SK-N-SH (cell line): ENCODE measurements around the gene CDH20. TPM values are rescaled to one million over a fixed set of nuclear protein-coding genes. Genes with fewer than 3 reads are reported as not detected.

ENCODE experiments used
- CTCF ChIA-PET: fragments of 300-600, 350-600 bp; formaldehyde crosslinking; extraction: SDS; loops from one replicate; lab custom pipeline; 2021; lab: Yijun Ruan, JAX
- POLR2A ChIA-PET: fragments of 350-600 bp; sonication (Branson Sonifier 250); formaldehyde crosslinking; extraction: SDS; loops from one replicate; lab custom pipeline; 2020; ENCODE audit warnings: antibody characterized with exemption, inconsistent platforms; lab: Yijun Ruan, JAX
- DNase-seq: peaks from one replicate; pipeline ENCODE4 v3.0.0; 2012
- H2AFZ ChIP-seq: fragments of 200-600 bp; sonication (generic); 2 replicates; pipeline ENCODE4 v1.8.1; 2016; ENCODE audit warnings: antibody characterized with exemption, mild to moderate bottlenecking, low read depth
- H3F3A ChIP-seq: fragments of 200-600 bp; sonication (generic); replicated peaks from 2 replicates; pipeline ENCODE3; 2016; ENCODE audit warnings: antibody characterized with exemption, mild to moderate bottlenecking; ENCODE audit not compliant: insufficient read depth
- H3K27ac ChIP-seq, 2 experiments: fragments of 200-500 bp in 1 of 2; fragments of 200-600 bp in 1 of 2; sonication (Bioruptor generic) in 1 of 2; sonication (generic), shearing (Covaris generic) in 1 of 2; 2 replicates each; pipeline versions ENCODE4 v1.5.1 to v1.6.1; 2014 to 2016; ENCODE audit warnings: low read depth in 2 of 2, inconsistent platforms in 1 of 2, low read length in 1 of 2, mild to moderate bottlenecking in 1 of 2, mixed read lengths in 1 of 2
- H3K27me3 ChIP-seq: fragments of 200-600 bp; sonication (generic), shearing (Covaris generic); 2 replicates; pipeline ENCODE4 v1.6.1; 2016; ENCODE audit warnings: mixed run types; ENCODE audit not compliant: insufficient read depth
- H3K36me3 ChIP-seq, 2 experiments: fragments of 200-500 bp in 1 of 2; fragments of 200-600 bp in 1 of 2; sonication (Bioruptor generic) in 1 of 2; sonication (generic) in 1 of 2; replicated peaks in 1 of 2; 2 replicates each; pipeline versions ENCODE3 to v1.5.1; 2014 to 2016; ENCODE audit warnings: low read length in 1 of 2, mild to moderate bottlenecking in 1 of 2; ENCODE audit not compliant: insufficient read depth in 2 of 2, control insufficient read depth in 1 of 2
- H3K4me1 ChIP-seq, 2 experiments: fragments of 200-500 bp in 1 of 2; fragments of 200-600 bp in 1 of 2; sonication (Bioruptor generic) in 1 of 2; sonication (generic), shearing (Covaris generic) in 1 of 2; 2 replicates each; pipeline versions ENCODE4 v1.5.1 to v1.6.1; 2014 to 2016; ENCODE audit warnings: low read depth in 1 of 2, low read length in 1 of 2, mixed run types in 1 of 2; ENCODE audit not compliant: insufficient read depth in 2 of 2, control insufficient read depth in 1 of 2
- H3K4me2 ChIP-seq: fragments of 200-600 bp; sonication (generic), shearing (Covaris generic); 2 replicates; pipeline ENCODE4 v1.6.1; 2017; ENCODE audit warnings: mixed run types
- H3K4me3 ChIP-seq, 2 experiments: fragments of 200-500 bp in 1 of 2; fragments of 200-600 bp in 1 of 2; sonication (Bioruptor generic) in 1 of 2; sonication (generic), shearing (Covaris generic) in 1 of 2; 2 replicates each; pipeline versions ENCODE4 v1.5.1 to v1.8.1; 2014 to 2016; ENCODE audit warnings: low read depth in 2 of 2, inconsistent platforms in 1 of 2, low read length in 1 of 2, mild to moderate bottlenecking in 1 of 2, mixed read lengths in 1 of 2, moderate library complexity in 1 of 2
- H3K79me2 ChIP-seq: fragments of 200-600 bp; sonication (generic); 2 replicates; pipeline ENCODE4 v1.8.1; 2017; ENCODE audit warnings: mild to moderate bottlenecking; ENCODE audit not compliant: insufficient read depth
- H3K9ac ChIP-seq: fragments of 200-600 bp; sonication (generic); 2 replicates; pipeline ENCODE4 v1.6.1; 2017; ENCODE audit warnings: mixed run types
- H3K9me2 ChIP-seq: fragments of 200-600 bp; sonication (generic); 2 replicates; pipeline ENCODE4 v1.6.1; 2017; ENCODE audit warnings: mixed run types
- H3K9me3 ChIP-seq: fragments of 200-600 bp; sonication (generic); 2 replicates; pipeline ENCODE4 v1.6.1; 2017; ENCODE audit warnings: mixed run types, mild to moderate bottlenecking, moderate library complexity
- H4K20me1 ChIP-seq: fragments of 200-600 bp; sonication (generic); 2 replicates; pipeline ENCODE4 v1.6.1; 2017; ENCODE audit warnings: mild to moderate bottlenecking, mixed run types; ENCODE audit not compliant: insufficient read depth
- CHD2 ChIP-seq: fragments of 150-350 bp; IDR thresholded peaks from 2 replicates; pipeline ENCODE4 v1.6.1; 2018; ENCODE audit warnings: low read length; ENCODE audit not compliant: partially characterized antibody
- FOXJ3 ChIP-seq: sonication (generic); formaldehyde crosslinking; IDR thresholded peaks from 2 replicates; pipeline ENCODE4 v1.5.1; 2020; ENCODE audit warnings: mild to moderate bottlenecking, missing genetic modification reagents
- FOXM1 ChIP-seq: IDR thresholded peaks from 2 replicates; pipeline ENCODE4 v1.4.0; 2012; ENCODE audit warnings: low read depth, mild to moderate bottlenecking
- GABPA ChIP-seq: IDR thresholded peaks from 2 replicates; pipeline ENCODE4 v1.4.0; 2012; ENCODE audit warnings: low read depth, mild to moderate bottlenecking
- GATA2 ChIP-seq: sonication (generic); formaldehyde crosslinking; IDR thresholded peaks from 2 replicates; pipeline ENCODE4 v1.5.0; 2020; ENCODE audit warnings: mild to moderate bottlenecking, missing genetic modification reagents
- IRF3 ChIP-seq: fragments of 150-350 bp; IDR thresholded peaks from 2 replicates; pipeline ENCODE4 v1.6.1; 2016; ENCODE audit warnings: mild to moderate bottlenecking, low read depth, low read length
- JUND ChIP-seq: IDR thresholded peaks from 2 replicates; pipeline ENCODE4 v1.4.0; 2012
- MAX ChIP-seq: IDR thresholded peaks from 2 replicates; pipeline ENCODE4 v1.4.0; 2012; ENCODE audit warnings: low read depth
- MXI1 ChIP-seq: IDR thresholded peaks from 2 replicates; pipeline ENCODE4 v1.6.1; 2012; ENCODE audit warnings: mild to moderate bottlenecking, low read depth, low read length, improper control_type of control experiment
- PBX3 ChIP-seq: IDR thresholded peaks from 2 replicates; pipeline ENCODE4; 2012
- POLR2AphosphoS5 ChIP-seq: IDR thresholded peaks from 2 replicates; pipeline ENCODE4 v1.6.1; 2012; ENCODE audit warnings: low read depth, low read length
- RAD21 ChIP-seq: IDR thresholded peaks from 2 replicates; pipeline ENCODE4 v1.6.1; 2012; ENCODE audit warnings: mild to moderate bottlenecking, low read length
- RFX5 ChIP-seq: IDR thresholded peaks from 2 replicates; pipeline ENCODE4 v1.6.1; 2012; ENCODE audit warnings: mild to moderate bottlenecking, improper control_type of control experiment, low read length
- TAF1 ChIP-seq: IDR thresholded peaks from 2 replicates; pipeline ENCODE4 v1.6.1; 2012; ENCODE audit warnings: low read depth, mild to moderate bottlenecking, low read length, moderate library complexity, borderline replicate concordance
- TEAD4 ChIP-seq: IDR thresholded peaks from 2 replicates; pipeline ENCODE4 v1.4.0; 2012; ENCODE audit warnings: mild to moderate bottlenecking, borderline replicate concordance; ENCODE audit not compliant: insufficient read depth
- YY1 ChIP-seq: IDR thresholded peaks from 2 replicates; pipeline ENCODE4 v1.4.0; 2012; ENCODE audit warnings: low read depth, mild to moderate bottlenecking
- ZBTB33 ChIP-seq: IDR thresholded peaks from 2 replicates; pipeline ENCODE4 v1.4.0; 2012; ENCODE audit warnings: low read depth, borderline replicate concordance
- WGBS: methylation state at CpG from one replicate; pipeline ENCODE4 v1.1.6; 2017; ENCODE audit warnings: low lambda C conversion rate; 5-methylcytosine and 5-hydroxymethylcytosine counted together
- polyA plus RNA-seq, 3 experiments: library from polyadenylated mRNA; depleted of rRNA; stranded (reverse); fragments of >200 nt; gene quantifications; 2 replicates each; pipeline ENCODE4 v1.2.3, GENCODE V29; 2012
- TF ChIP-seq, protein P1 (sequence below): fragments of 200-600 bp; sonication (generic); IDR thresholded peaks from 2 replicates; pipeline ENCODE4 v1.6.1; 2017; ENCODE audit warnings: antibody characterized with exemption, mild to moderate bottlenecking, moderate library complexity

CDH20 gene
- polyA plus RNA-seq, 1 of the 3 experiments (the other 2 are of a cell fraction) = 1.1 TPM

DNA sequence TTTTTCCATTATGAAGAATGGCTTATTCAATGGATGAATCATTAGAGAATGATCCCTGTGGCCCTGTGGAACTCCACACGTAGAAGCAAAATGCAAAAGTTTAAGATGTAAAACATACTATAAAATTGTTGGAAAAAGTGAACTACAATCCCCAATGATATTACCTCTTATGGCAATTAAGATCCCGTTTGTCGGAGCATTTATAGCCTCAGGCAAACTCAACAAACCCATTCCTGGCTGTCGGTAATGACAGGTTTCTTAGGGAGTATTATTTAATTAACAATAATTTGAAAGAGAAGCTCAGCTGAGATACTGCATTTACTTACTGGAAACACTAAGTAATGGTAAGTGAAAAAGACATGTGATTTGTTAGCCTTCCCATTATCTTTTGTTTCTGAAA is 138.3 kb downstream of the CDH20 start (continued):
- no peak for TF ChIP-seq TEAD4
- no peak for TF ChIP-seq TAF1
- TF ChIP-seq GATA2 = 0 out of 2 replicates have a peak, but pooled peaks have one; percentile 5
- TF ChIP-seq PBX3 = no peak
- no peak for TF ChIP-seq CHD2
- no peak for TF ChIP-seq POLR2AphosphoS5

DNA sequence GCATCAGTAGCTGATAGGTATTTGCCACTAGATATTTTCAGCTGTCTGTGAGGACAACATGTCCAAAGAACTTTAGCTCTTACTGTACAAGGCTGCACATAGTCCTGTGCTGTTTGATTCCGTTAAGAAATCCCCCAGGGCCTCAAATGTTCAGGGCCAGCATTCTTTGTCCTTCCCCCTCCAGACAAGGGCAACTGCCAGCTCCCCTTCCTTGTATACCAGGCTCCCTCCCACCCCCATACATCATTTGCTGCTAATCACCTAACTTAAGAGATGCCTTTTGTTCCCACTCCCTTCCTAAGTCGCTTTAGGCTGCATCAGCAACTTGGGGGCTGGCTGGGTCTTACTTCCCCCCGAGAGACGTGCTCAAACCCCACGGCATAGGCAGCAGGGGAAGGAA is 138.7 kb downstream of the CDH20 start:
- H3K4me1 ChIP-seq = peaks cover 0 to 11% of the 10 kb centered on the region in 2 experiments; a peak in 2 of 4 replicates
- peak overlapping the region in 1 of 2 experiments; percentile 85; a peak in 2 of 4 replicates for H3K27ac ChIP-seq
- H3K79me2 ChIP-seq = no peaks in the 10 kb centered on the region
- H3K9me2 ChIP-seq = no peaks in the 10 kb centered on the region
- TF ChIP-seq RAD21 (no peak), GATA2 (0 out of 2 replicates have a peak, but pooled peaks have one; percentile 3)
- no peaks in the 10 kb centered on the region for H3F3A ChIP-seq
- POLR2A ChIA-PET = no interaction called here
- no peaks in the 10 kb centered on the region for H3K36me3 ChIP-seq
- H3K4me3 ChIP-seq = no peak overlapping the region
- no peaks in the 10 kb centered on the region for H3K27me3 ChIP-seq
- H2AFZ ChIP-seq = 0 out of 2 replicates have a peak overlapping the region, but pooled peaks have one; percentile 12
- H3K9me3 ChIP-seq = no peaks in the 10 kb centered on the region
- H3K4me2 ChIP-seq = no peak overlapping the region
- WGBS = 66% methylated on average over 5 of the region's 5 CpGs
- no peak for DNase-seq
- CTCF ChIA-PET = interaction anchor here (0.9 kb wide), 1 partner anchor 787 kb away, joined by 3 read pairs; no protein-coding TSS in a partner anchor
- no peaks in the 10 kb centered on the region for H4K20me1 ChIP-seq
- H3K9ac ChIP-seq = no peak overlapping the region

- no peak for DNase-seq
- Histone ChIP-seq H3K4me3 (no peak overlapping the region), H3F3A (no peaks in the 10 kb centered on the region), H4K20me1 (no peaks in the 10 kb centered on the region), H3K9ac (no peak overlapping the region), H3K36me3 (no peaks in the 10 kb centered on the region), H3K4me1 (peaks cover 0 to 11% of the 10 kb centered on the region in 2 experiments; a peak in 2 of 4 replicates), H2AFZ (no peak overlapping the region), H3K27me3 (no peaks in the 10 kb centered on the region), H3K27ac (no peak overlapping the region), H3K4me2 (no peak overlapping the region), H3K9me3 (no peaks in the 10 kb centered on the region), H3K9me2 (no peaks in the 10 kb centered on the region), H3K79me2 (no peaks in the 10 kb centered on the region)
- CTCF ChIA-PET = interaction anchor here (1.1 kb wide), 1 partner anchor 666 kb away, joined by 3 read pairs; no protein-coding TSS in a partner anchor
- POLR2A ChIA-PET = no interaction called here
- WGBS = 83% methylated on average over 6 of the region's 6 CpGs
- TF ChIP-seq ZBTB33 = no peak
- TF ChIP-seq MXI1 = no peak
- no peak for TF ChIP-seq TAF1
- TF ChIP-seq, protein P1, sequence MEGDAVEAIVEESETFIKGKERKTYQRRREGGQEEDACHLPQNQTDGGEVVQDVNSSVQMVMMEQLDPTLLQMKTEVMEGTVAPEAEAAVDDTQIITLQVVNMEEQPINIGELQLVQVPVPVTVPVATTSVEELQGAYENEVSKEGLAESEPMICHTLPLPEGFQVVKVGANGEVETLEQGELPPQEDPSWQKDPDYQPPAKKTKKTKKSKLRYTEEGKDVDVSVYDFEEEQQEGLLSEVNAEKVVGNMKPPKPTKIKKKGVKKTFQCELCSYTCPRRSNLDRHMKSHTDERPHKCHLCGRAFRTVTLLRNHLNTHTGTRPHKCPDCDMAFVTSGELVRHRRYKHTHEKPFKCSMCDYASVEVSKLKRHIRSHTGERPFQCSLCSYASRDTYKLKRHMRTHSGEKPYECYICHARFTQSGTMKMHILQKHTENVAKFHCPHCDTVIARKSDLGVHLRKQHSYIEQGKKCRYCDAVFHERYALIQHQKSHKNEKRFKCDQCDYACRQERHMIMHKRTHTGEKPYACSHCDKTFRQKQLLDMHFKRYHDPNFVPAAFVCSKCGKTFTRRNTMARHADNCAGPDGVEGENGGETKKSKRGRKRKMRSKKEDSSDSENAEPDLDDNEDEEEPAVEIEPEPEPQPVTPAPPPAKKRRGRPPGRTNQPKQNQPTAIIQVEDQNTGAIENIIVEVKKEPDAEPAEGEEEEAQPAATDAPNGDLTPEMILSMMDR = no peak
- TF ChIP-seq FOXJ3 (CRISPR knock-in tag) = no peak
- no peak for TF ChIP-seq JUND
- no peak for TF ChIP-seq MAX
- TF ChIP-seq GATA2 = no peak
- no peak for TF ChIP-seq CHD2
- no peak for TF ChIP-seq IRF3
- no peak for TF ChIP-seq PBX3
- TF ChIP-seq YY1 = no peak
- TF ChIP-seq GABPA = no peak
- TF ChIP-seq RFX5 = no peak
- no peak for TF ChIP-seq FOXM1
- TF ChIP-seq RAD21 = no peak
These were observed 141.1 kb downstream of the CDH20 start for GRCh38 chr18:61474341-61474740.
